Jurkat, Clone E6-1 (cell line): ENCODE data around the gene CCDC149.

Source experiments
- DNase-seq: peaks from one replicate; pipeline ENCODE4 v3.0.0-alpha.2; 2011; ENCODE audit warnings: low read depth, low spot score
- H3K4me3 ChIP-seq: 2 replicates; pipeline ENCODE4 v1.5.1; 2011; ENCODE audit warnings: mild to moderate bottlenecking, low read length, control low read depth, moderate library complexity

The CCDC149 gene

DNA sequence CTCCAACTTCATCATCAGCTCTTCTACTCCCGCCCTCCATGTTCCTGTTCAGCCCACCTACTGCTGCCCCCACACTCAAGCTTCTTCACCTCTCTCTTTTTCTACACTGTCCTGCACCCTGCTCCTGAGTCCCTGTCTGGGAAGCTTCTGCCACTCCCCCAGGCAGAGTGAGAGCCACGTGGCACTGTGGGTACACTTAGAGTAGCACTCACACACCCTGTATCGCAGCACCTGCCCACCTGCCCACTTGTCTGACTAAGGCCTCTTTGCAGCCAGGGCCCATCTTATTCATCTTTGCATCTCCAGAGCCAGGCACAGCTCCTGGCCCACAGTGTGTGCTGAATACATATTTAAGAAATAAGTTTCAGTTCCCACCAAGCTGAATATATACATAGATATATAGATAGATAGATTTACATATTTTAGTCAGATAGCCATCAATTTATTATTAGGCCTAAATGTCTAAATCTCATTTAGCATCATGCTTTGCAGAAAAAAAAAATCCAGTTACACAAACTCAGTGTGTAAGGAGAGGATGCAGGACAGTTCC is 24.9 kb downstream of the CCDC149 start:
- DNase-seq, result no peak
- H3K4me3 ChIP-seq, result no peak overlapping the region

DNA sequence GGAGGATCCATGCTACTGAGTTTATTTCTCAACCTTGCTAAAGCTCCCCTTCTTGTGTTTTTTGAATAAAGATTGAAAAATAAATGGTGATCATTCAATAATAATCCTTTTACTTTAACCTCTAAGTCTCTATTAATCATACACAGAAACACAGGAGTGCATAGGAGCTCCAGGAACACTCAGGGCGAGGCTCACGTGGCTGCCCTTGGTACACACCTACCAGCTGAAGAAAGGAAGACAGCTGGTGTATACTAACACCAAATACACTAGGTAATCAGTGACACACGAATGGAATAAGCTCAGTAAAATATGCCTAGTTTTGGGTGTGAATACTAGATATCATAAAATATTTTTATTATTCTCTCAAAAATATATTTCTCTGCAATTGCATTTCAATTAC is 26.2 kb downstream of the CCDC149 start:
- no peak for DNase-seq
- H3K4me3 ChIP-seq, result no peak overlapping the region

DNA sequence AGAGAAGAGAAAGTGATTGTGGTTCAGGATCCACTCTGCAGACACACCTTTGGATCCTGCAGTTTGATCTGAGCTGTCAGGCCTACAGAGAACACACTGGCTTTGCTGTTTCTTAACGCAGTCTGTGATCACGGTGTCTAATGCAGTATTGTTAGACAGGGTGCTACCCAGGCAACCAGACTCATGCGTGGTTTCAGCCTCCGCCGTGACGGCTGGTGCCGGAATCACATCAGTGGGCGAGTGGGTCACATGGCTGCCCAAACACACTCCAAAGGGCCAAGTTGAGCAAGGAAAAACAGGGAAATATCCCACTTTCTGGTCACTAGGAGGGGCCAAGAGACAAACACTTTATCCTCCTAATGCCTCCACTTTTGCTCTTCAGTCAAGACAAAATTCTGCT is 27.5 kb downstream of the CCDC149 start:
- H3K4me3 ChIP-seq, result no peak overlapping the region
- DNase-seq, result no peak

DNA sequence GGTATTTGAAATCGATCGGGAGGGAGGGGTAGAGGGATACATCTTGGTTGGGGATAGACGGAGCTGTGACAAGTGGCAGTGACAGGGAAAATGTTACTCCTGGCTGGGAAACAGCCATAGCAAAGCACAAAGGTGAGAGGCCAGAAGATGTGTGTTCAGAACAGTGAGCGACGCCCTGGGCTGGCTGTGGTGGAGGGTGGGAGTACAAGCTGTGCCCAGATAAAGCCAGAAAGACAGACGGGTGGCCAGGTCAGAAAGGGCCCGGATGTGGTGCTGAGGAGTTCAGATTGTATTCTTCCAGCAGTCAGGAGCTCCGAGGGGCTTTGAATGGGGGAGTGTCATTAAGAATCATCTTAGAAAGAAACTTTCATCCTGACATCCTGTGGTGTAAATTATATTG is 27.9 kb downstream of the CCDC149 start:
- no peak overlapping the region for H3K4me3 ChIP-seq
- DNase-seq, result no peak

DNA sequence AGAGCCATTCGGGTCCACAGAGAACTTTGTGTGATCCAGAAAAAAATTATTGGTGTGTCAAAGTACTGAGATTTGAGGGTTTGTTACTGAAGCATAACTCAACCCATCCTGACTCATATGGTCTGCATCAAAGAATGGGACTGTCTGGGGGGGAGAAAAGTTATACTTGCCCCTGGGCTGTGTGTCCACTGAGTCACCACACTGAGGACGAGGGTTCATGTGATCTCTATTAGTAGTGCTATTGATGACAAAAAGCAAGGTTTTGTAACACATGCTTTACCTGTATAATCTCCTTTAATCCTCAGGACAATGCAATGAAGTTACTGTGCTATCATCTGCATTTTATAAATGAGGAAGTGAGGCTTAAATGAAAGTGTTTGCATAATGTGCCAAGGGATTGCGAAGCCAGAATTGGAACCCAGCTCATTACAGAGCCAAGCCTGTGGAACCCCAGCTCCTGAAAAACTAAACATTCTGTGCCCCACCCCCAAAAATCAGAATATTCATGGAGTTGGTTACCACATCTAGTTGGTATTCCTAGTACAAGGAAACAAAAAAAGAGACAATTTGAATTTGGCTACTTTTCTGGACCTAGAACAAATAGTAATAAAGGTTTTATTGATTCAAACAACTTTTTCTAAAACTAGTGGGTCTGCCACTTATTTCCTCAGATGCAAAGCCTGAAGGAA is 31.2 kb downstream of the CCDC149 start:
- DNase-seq, result no peak

DNA sequence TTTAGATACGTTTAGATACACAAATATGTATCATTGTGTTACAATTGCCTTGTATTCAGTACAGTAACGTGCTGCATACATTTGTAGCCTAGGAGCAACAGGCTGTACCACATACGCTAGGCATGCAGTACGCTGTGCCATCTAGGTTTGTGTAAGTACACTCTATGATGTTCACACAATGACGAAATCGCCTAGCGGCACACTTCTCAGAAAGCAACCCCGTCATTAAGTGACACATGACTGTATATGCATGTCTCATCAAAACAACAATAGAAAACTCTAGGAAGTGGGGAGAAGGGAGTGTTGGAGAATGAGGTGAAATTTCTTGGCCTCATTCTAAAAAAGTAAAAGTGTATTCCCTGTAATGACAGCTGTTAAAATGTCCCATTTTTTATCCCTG is 32.7 kb downstream of the CCDC149 start:
- DNase-seq, result no peak
- no peak overlapping the region for H3K4me3 ChIP-seq

More for the DNA sequence above, 31.2 kb downstream of the CCDC149 start:
- H3K4me3 ChIP-seq, result no peak overlapping the region

DNA sequence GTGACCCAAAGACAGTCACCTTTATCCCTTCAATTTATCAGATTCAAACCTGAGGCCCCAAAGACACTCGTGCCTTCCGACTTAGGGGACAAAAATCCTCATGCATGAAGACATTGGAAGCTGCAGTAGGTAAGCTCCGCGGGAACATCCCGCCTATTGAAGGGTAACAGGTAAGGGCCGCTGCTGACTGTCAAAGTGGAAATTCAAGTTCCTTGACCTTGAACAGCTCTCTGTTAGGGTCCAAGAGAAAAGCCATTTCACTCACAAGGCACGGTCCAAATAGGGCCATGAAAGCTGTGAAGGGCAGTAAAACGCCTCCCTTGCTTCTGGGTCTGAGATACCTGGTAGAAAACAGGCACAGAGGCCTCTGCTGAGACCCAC is 34.2 kb downstream of the CCDC149 start:
- DNase-seq, result no peak
- no peak overlapping the region for H3K4me3 ChIP-seq

DNA sequence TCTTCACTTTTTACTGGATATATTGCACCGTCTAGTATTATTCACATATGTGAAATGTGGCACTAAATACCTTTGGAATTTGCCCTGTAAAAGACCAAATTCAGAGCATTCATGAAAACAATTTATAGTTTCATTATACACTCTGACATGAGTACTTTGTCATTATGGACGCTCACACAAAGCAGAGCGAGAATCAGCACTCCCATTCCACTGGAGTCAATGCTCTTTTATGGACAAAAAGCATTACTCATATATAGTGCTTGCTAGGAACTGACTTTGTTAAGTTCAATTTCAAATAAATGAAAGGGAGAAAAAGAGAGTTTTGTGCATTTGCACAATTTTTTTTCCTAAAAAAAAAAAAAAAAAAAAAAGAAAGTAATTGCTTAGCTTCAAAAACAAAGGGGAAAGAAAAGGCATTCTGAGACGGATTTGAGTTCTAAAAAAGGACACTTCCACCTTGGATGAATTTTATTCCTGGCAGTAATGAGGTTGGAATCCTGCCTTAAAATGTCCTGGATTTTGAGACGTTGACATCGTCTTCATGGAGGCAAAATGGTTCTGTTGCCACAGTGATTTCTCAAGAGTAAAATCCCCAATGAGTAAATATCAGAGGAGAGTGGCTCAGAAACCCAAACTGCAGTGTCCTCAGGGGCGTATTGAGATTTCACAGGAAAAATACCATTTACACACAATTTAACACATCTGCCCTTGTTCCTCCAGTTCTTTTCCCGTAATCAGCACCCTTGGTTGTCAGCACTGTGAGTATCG is 34.8 kb downstream of the CCDC149 start:
- H3K4me3 ChIP-seq, result no peak overlapping the region
- DNase-seq, result no peak

DNA sequence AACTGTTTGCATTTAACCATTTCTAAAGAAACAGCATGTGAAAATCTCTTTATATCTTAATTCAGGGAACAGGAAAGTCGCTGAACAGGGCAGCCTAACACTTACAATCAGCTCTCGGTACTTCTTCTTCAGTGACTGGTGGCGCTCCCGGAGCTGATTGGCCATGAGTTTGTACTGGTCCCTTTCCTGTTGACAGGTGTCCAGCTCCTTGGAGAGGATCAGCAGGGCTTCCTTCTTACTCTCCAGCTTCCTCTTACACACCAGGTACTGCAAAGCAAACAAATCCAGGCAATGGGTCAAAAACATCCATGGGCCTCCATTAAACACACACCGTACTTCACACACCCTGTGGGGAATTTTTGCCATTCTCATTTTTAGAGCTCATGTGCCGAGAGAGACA is 36.4 kb downstream of the CCDC149 start:
- DNase-seq, result no peak

DNA sequence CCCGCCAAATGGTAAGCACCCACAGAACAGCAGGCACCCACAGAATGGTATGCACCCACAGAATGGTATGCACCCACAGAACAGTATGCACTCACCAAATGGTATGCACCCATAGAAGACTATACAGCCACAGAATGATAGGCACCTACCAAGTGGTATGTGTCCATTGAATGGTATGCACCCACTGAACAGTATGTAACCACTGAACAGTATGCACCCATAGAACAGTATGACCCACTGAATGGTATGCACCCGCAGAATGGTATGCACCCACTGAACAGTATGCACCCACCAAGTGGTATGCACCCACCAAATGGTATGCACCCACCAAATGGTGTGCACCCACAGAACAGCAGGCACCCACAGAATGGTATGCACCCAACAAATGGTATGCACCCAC is 40.1 kb downstream of the CCDC149 start:
- no peak overlapping the region for H3K4me3 ChIP-seq
- DNase-seq, result no peak

More for the DNA sequence above, 36.4 kb downstream of the CCDC149 start:
- H3K4me3 ChIP-seq, result no peak overlapping the region

DNA sequence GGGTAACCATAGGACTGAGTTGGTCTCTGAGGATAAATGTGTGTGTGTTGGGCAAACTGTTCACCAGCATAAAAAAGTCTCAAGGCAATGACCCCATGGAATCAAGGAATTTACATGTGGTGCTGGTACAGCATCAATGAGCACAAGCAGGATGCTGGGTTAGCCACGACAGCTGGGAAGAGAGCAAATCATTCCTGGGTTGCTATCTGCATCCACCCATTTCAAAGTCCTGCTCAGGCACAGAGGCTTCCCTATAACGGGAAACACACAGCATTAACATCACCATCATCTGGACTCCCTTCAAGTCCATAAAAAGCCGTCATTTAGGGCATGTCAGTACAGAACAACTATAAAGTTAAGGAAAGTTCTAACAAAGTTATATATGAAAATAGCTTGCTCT is 41.6 kb downstream of the CCDC149 start:
- DNase-seq, result no peak
- no peak overlapping the region for H3K4me3 ChIP-seq

DNA sequence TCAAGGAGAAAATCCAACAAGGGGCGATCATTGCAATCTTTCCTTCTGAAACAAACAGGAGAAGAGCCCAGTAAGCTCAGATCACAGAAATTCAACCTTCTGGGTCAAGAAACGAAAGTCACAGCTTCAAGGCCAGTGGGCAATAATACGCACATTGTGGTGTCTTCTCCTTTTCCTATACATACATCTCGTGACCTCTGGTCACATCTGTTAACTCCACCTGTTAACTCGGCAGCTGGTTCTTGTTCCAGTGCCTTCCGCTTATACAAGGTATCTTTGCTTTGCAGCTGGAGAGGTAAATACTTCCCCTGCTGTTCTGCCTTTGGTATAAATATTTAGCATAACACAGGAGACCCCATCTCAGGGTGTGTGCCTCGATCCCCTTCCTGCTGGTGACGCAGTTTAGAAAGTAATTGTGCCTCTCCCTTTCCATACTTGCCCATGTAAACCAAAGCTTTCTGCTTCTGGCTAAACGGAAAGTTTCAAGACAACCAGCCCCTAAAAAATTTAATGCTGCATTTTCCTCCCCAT is 45.0 kb downstream of the CCDC149 start:
- no peak for DNase-seq
- H3K4me3 ChIP-seq, result no peak overlapping the region

DNA sequence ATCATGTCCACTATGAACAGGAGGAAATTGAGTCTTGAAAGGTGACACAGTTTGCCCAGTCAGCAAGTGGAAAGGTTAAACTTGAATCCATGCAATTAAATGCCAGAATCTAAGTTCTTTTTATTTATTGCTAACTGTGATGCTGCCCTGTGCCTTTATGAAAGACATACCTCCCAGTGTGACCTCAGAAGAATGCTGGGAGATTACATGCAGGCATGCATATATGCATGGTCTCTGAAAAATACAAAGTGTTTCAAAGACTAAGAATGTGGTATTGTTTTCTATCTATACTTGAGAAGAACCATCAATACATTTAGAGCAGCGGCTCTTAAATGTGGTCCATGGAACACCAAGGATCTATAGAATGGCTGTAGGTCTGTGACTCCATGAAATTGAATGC is 45.6 kb downstream of the CCDC149 start:
- H3K4me3 ChIP-seq, result no peak overlapping the region
- no peak for DNase-seq

DNA sequence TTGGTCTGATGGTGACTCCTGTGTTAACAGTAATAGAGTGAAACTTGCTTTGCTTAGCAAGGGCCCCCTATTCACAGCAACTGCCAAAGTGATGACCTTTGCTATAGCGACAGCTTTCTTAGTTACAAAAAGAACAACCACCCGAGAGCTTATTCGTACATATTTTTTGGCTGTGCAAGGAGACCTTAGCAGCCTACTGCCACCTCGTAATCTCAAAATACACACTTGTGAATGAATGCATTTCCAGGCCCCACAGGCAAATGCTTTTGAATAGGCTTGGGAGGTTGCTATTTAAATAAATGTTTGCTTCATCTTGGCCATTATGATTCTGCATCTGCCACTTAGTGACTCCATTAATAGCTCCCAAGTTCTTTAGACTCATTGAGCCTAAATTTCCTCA is 47.4 kb downstream of the CCDC149 start:
- DNase-seq, result no peak
- H3K4me3 ChIP-seq, result no peak overlapping the region

DNA sequence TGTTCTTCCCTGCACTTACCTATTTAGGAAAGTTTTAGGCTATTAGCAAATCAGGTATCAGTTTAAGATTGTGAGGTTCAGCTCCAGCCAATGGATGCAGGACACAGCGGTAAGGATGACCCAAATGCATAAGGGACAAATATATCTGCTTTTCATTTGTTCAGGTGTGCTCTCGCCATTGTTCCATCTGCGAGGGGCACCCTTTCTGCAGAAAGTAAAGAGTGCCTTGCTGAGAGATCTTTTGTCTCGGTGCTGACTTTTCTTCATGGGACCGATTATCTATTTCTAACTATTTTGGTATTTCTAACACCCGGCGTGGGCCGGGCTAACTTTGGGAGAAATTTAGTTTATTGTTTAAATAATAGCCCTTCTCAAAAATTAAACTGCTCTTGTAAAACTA is 49.0 kb downstream of the CCDC149 start:
- no peak for DNase-seq

DNA sequence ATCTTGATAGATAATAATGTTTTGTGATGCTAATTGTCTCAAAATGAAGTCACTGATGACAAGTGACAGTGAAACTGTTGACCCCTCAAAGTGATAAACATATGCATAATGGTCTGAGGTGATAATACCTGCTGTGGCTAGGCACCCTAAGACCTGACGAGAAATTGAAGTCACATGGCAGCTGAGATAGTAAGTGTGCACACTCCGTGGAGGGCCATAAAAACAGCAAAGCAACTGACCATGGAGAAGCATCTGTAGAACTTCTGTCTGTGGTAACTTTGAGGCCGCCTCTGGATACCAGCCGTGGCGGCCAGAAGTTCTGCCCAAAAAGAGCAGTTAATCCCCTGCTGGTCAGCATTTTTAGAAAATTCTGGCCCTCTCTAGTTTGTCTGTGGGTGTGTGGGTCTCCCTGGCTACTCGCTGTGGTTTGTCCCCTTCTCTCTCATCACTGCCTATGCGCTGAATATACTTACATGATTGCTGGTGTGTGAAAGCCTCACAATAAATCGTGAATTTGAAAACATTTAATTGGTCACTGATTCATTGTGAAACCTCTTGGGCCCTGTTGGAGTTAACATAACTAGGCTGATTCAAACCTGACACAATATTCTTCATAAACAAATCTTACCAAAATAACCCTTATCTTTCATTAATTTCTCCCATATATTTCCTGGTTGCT is 50.6 kb downstream of the CCDC149 start:
- DNase-seq, result no peak
- no peak overlapping the region for H3K4me3 ChIP-seq

More for the DNA sequence above, 49.0 kb downstream of the CCDC149 start:
- H3K4me3 ChIP-seq, result no peak overlapping the region

DNA sequence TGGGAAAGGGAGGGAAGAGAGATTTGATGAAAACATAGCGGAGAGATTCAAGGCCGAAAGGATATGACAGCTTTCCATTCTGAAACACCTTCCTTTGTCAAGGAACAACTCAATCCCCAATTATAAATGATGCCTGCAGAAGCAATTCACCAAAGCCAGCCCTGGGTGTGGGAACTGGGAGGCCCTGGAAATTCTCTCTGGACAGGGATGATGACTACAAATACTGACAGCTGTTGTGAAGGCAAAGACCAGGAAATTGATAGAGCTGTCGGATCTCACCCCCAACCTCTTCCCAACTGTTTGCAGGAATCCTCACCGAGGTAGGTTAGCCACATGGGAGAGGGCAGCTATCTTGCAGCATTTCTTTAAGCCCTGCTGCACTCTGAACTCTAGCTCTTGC is 54.3 kb downstream of the CCDC149 start:
- DNase-seq, result no peak
- H3K4me3 ChIP-seq, result no peak overlapping the region

DNA sequence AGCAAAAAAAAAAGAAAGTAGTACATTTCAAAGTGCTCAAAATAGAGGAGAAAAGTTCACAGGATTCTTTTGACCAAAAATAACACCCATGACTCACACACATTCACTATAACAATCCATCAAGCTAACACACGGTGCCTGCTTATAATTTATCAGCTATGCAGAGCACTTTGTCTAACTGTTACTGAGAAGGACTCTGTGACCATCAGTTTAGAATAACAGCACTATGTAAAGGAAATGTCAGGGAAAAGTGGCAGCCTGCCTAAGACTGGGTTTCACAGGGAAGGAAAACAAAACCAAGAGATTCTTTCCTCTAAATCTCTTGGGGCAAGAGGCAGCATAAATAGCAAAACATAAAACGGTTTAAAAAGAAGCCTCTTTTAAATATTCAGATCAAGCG is 54.8 kb downstream of the CCDC149 start:
- H3K4me3 ChIP-seq, result no peak overlapping the region
- no peak for DNase-seq

DNA sequence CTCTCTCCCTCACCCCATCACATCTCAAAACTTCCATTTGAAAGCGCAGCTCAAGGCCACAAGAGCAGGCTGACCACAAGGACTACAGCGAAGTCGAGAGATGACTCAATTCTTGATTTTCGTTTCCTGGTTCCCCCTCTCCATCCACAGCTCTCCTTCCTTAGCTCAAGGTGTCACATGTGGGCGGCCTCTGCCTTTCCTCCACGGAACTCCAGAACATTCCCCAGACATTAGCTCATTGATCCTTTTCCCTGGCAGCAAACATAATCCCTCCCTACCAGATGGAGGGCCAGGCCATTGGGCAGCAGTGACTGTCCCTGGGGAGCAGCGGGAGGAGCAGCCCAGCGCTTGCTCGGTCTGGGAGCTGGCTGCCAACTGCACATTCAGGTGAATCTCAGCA is 56.3 kb downstream of the CCDC149 start:
- H3K4me3 ChIP-seq, result no peak overlapping the region

DNA sequence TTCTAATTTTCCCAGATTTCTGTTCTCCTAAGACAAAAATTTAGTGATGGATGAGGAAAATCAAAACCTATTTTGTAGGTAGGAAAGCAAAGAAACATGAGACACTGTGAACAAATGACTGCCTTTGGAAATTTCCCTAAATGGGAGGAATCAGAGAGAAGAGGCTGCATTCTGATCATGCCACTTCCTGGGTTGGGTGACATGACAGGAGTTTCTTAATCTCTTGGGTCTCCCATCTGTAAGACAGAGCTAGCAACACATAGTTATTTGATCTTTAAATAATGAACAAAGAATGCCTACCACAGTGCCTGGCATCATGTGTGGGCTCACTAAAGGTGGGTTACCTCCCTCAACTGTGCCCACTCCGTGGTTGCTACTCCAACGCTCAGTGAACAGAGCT is 57.1 kb downstream of the CCDC149 start:
- no peak for DNase-seq
- H3K4me3 ChIP-seq, result no peak overlapping the region

More for the DNA sequence above, 56.3 kb downstream of the CCDC149 start:
- DNase-seq, result no peak
